ENCODE data around the gene MICB.
"Not testable (repeated sequence)": the region's sequence is repeated elsewhere in the genome, so short reads cannot be mapped to it uniquely, and the experiment has no call there.

The MICB gene

GRCh38 chr6:31535538-31536324, 37.8 kb downstream of the MICB start:
- Mint-ChIP-seq H3K36me3 (peaks cover 100% of the 10 kb centered on the region), H3K27ac (peak overlapping the region; percentile 75), H3K4me1 (peaks cover 59% of the 10 kb centered on the region), H3K9me3 (no peaks in the 10 kb centered on the region), H3K4me3 (no peak overlapping the region)
- ATAC-seq = no peak
- no peak for DNase-seq (ENCODE audit: low spot score in 2 of 2)

- no peak for DNase-seq (ENCODE audit: low spot score in 2 of 2)
- peak overlapping the region; percentile 98 for H3K4me3 Mint-ChIP-seq
- H3K27ac Mint-ChIP-seq = peak overlapping the region; percentile 96
- H3K9me3 Mint-ChIP-seq = no peaks in the 10 kb centered on the region
- no peak for ATAC-seq
- H3K36me3 Mint-ChIP-seq = peaks cover 86% of the 10 kb centered on the region
- peaks cover 58% of the 10 kb centered on the region for H3K4me1 Mint-ChIP-seq
Measured at GRCh38 chr6:31538805-31539400, 41.0 kb downstream of the MICB start.

- DNase-seq (ENCODE audit: low spot score in 2 of 2) (no peak), ATAC-seq (no peak)
- H3K4me1 Mint-ChIP-seq = peaks cover 55% of the 10 kb centered on the region
- peak overlapping the region; percentile 98 for H3K4me3 Mint-ChIP-seq
- H3K9me3 Mint-ChIP-seq = no peaks in the 10 kb centered on the region
- H3K27ac Mint-ChIP-seq = peak overlapping the region; percentile 96
- H3K36me3 Mint-ChIP-seq = peaks cover 69% of the 10 kb centered on the region
Measured at GRCh38 chr6:31540640-31541039, 42.7 kb downstream of the MICB start.

- peak overlapping the region; percentile 98 for H3K4me3 Mint-ChIP-seq
- peak; percentile 32 for ATAC-seq
- H3K9me3 Mint-ChIP-seq = no peaks in the 10 kb centered on the region
- peaks cover 63% of the 10 kb centered on the region for H3K36me3 Mint-ChIP-seq
- peak in 1 of 2 donors; percentile 77 for DNase-seq (ENCODE audit: low spot score in 2 of 2)
- H3K27ac Mint-ChIP-seq = peak overlapping the region; percentile 96
- H3K4me1 Mint-ChIP-seq = peaks cover 53% of the 10 kb centered on the region
Measured at GRCh38 chr6:31541059-31541657, 43.2 kb downstream of the MICB start.

- peak; percentile 80 to 95 for DNase-seq (ENCODE audit: low spot score in 2 of 2)
- Mint-ChIP-seq H3K27ac (peak within 1 kb of the TSS; percentile 96), H3K4me1 (peaks cover 56% of the 10 kb centered on the region), H3K4me3 (peak within 1 kb of the TSS; percentile 98), H3K36me3 (peaks cover 56% of the 10 kb centered on the region), H3K9me3 (no peaks in the 10 kb centered on the region)
- peak; percentile 86 for ATAC-seq
Measured at GRCh38 chr6:31541658-31542521, 43.9 kb downstream of the MICB start, which contains the start of gene DDX39B. Gene DDX39B, minus strand, starts transcription at chr6:31542003. Its CDS starts 1,471 bp downstream, at chr6:31540532.

GRCh38 chr6:31543639-31544038, 45.7 kb downstream of the MICB start:
- H3K27ac Mint-ChIP-seq = peak overlapping the region; percentile 96
- ATAC-seq (no peak), DNase-seq (ENCODE audit: low spot score in 2 of 2) (no peak)
- peaks cover 51% of the 10 kb centered on the region for H3K4me1 Mint-ChIP-seq
- no peaks in the 10 kb centered on the region for H3K9me3 Mint-ChIP-seq
- peak overlapping the region; percentile 98 for H3K4me3 Mint-ChIP-seq
- H3K36me3 Mint-ChIP-seq = peaks cover 39% of the 10 kb centered on the region

GRCh38 chr6:31544676-31545075, 46.7 kb downstream of the MICB start:
- no peak overlapping the region for H3K4me3 Mint-ChIP-seq
- peaks cover 34% of the 10 kb centered on the region for H3K36me3 Mint-ChIP-seq
- no peaks in the 10 kb centered on the region for H3K9me3 Mint-ChIP-seq
- no peak overlapping the region for H3K27ac Mint-ChIP-seq
- no peak for ATAC-seq
- no peak for DNase-seq (ENCODE audit: low spot score in 2 of 2)
- H3K4me1 Mint-ChIP-seq = peaks cover 40% of the 10 kb centered on the region

GRCh38 chr6:31545291-31545690, 47.3 kb downstream of the MICB start:
- Mint-ChIP-seq H3K36me3 (peaks cover 34% of the 10 kb centered on the region), H3K27ac (no peak overlapping the region), H3K9me3 (no peaks in the 10 kb centered on the region), H3K4me3 (no peak overlapping the region), H3K4me1 (peaks cover 34% of the 10 kb centered on the region)
- ATAC-seq (no peak), DNase-seq (ENCODE audit: low spot score in 2 of 2) (no peak)

GRCh38 chr6:31546339-31546957, 48.5 kb downstream of the MICB start, which contains the start of gene ATP6V1G2:
Gene ATP6V1G2, minus strand, starts transcription at chr6:31546608. Its CDS starts 49 bp downstream, at chr6:31546559.
- Mint-ChIP-seq H3K4me3 (peak within 1 kb of the TSS; percentile 79), H3K36me3 (peaks cover 34% of the 10 kb centered on the region), H3K9me3 (no peaks in the 10 kb centered on the region), H3K27ac (peak within 1 kb of the TSS; percentile 85), H3K4me1 (peaks cover 33% of the 10 kb centered on the region)
- ATAC-seq = peak; percentile 73
- DNase-seq (ENCODE audit: low spot score in 2 of 2) = peak; percentile 77 to 95

GRCh38 chr6:31546958-31547726, 49.2 kb downstream of the MICB start, which contains the start of gene NFKBIL1:
Gene NFKBIL1, plus strand, starts transcription at chr6:31547608. Its CDS starts 87 bp downstream, at chr6:31547695.
- Mint-ChIP-seq H3K27ac (peak within 1 kb of the TSS; percentile 85), H3K4me1 (peaks cover 34% of the 10 kb centered on the region), H3K9me3 (no peaks in the 10 kb centered on the region), H3K4me3 (peak within 1 kb of the TSS; percentile 79), H3K36me3 (peaks cover 30% of the 10 kb centered on the region)
- DNase-seq (ENCODE audit: low spot score in 2 of 2) = peak; percentile 64 to 93
- ATAC-seq = peak; percentile 88

GRCh38 chr6:31547727-31548543, 50.0 kb downstream of the MICB start:
- Mint-ChIP-seq H3K27ac (peak overlapping the region; percentile 85), H3K9me3 (no peaks in the 10 kb centered on the region), H3K36me3 (peaks cover 26% of the 10 kb centered on the region), H3K4me1 (peaks cover 32% of the 10 kb centered on the region), H3K4me3 (peak overlapping the region; percentile 79)
- ATAC-seq = no peak
- DNase-seq (ENCODE audit: low spot score in 2 of 2) = no peak

- no peak for ATAC-seq
- H3K36me3 Mint-ChIP-seq = peaks cover 26% of the 10 kb centered on the region
- H3K27ac Mint-ChIP-seq = peak overlapping the region; percentile 85
- H3K9me3 Mint-ChIP-seq = no peaks in the 10 kb centered on the region
- H3K4me3 Mint-ChIP-seq = peak overlapping the region; percentile 79
- no peak for DNase-seq (ENCODE audit: low spot score in 2 of 2)
- H3K4me1 Mint-ChIP-seq = peaks cover 32% of the 10 kb centered on the region
Measured at GRCh38 chr6:31548544-31548873, 50.6 kb downstream of the MICB start.

GRCh38 chr6:31551371-31551770, 53.4 kb downstream of the MICB start:
- peak; percentile 48 for ATAC-seq
- Mint-ChIP-seq H3K4me1 (peaks cover 29% of the 10 kb centered on the region), H3K36me3 (peaks cover 37% of the 10 kb centered on the region), H3K27ac (peak overlapping the region; percentile 17), H3K4me3 (peak overlapping the region; percentile 30)
- not testable (repeated sequence) for H3K9me3 Mint-ChIP-seq; DNase-seq (ENCODE audit: low spot score in 2 of 2)
